NCI-H82 treated with DMSO at 0.1 percent for 48 hours (cell line): Measurements from ENCODE around the gene SIGLEC9.

Source experiments
- DNase-seq: peaks from one replicate; lab custom pipeline; 2025; ENCODE audit not compliant: unreplicated experiment; lab: John Stamatoyannopoulos, UW

The SIGLEC9 gene

DNA sequence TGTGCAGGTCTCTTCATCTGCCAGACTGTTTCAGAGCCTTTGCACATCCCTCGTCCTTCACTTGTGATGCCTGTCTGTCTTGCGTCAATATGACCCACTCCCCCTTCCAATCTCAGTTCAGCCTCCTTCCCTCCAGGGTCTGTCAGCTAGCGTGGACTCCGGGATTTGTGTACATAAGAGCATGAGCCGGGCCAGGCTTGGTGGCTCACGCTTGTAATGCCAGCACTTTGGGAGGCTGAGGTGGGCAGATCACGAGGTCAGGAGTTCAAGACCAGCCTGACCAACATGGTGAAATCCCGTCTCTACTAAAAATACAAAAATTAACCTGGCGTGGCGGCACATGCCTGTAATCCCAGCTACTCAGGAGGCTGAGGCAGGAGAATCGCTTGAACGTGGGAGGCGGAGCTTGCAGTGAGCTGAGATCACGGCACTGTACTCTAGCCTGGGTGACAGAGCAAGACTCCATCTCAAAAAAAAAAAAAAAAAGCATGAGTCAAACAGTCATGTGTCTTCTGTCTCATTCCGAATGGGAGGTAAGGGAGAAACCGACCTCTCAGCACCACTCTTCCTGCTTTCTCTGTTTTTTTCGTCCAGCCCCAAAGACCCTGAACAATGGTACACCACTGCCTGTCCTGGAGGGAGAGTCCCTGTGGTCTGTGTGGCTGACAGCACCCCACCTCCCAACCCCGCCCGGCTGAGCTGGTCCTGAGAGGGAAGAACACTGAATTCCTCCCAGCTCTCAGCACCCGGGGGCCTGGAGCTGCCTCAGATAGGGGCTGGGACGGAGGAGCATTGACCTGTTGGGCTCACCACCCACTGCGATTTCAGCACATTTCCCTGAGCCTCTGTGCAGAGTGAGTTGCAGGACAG is 2.4 kb upstream of the SIGLEC9 start:
- no peak for DNase-seq

GRCh38 chr19:51123381-51123800 is 1.3 kb upstream of the SIGLEC9 start:
- DNase-seq: no peak

- DNase-seq: no peak
Observed at GRCh38 chr19:51123802-51124201, 904 bp upstream of the SIGLEC9 start.

DNA sequence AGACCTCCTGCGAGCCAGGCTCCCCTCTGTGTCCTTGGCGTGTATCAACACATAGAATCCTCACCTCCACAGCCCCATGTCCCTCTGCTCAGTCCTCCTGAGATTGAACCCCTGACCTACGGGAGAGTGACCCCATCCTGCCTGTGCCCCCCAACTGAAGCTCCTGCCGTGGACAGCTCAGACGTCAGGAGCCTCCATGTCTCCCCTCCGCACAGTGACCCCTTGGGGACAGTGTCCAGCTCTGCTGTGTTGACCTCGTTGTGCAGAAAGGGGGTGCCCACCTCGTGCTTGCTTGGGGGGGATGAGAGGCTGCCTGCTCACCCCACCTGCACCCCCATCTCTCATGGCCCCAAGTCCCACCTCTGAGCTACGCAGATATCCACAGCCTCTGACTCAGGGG is 490 bp upstream of the SIGLEC9 start:
- DNase-seq: no peak

GRCh38 chr19:51125421-51126075 is 842 bp downstream of the SIGLEC9 start:
- DNase-seq: no peak

- DNase-seq: no peak
Observed at GRCh38 chr19:51127032-51127431, 2.3 kb downstream of the SIGLEC9 start.

DNA sequence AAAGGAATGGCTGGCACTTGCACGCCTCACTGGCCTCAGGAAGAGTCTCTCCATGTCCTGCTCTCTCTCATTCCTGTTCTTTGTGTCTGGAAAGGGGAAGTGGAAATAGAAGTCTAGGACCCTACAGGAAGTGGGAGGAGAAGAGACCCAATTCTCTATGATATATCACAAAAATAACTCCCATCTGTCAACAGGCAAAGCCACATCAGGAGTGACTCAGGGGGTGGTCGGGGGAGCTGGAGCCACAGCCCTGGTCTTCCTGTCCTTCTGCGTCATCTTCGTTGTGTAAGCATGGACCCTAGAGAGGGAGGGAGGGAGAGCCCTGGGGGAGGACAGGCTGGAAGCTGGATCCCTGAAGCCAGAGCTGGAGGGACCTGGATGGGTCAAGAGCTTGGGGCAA is 3.0 kb downstream of the SIGLEC9 start:
- DNase-seq: no peak

DNA sequence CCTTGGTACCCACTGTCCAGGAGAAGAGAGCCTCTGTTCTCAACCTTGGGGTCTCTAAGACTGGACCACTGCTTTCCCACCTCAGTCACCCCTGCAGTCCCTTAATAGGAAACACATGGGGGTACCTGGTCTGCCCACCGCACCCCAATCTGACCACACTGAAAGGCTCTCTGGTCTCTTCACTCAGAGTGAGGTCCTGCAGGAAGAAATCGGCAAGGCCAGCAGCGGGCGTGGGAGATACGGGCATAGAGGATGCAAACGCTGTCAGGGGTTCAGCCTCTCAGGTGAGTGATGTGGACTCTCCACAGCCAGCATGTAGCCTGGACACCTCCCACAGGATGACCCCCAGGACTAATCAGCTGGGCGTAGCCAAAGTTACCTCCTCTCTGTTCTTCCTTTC is 3.5 kb downstream of the SIGLEC9 start:
- no peak for DNase-seq

DNA sequence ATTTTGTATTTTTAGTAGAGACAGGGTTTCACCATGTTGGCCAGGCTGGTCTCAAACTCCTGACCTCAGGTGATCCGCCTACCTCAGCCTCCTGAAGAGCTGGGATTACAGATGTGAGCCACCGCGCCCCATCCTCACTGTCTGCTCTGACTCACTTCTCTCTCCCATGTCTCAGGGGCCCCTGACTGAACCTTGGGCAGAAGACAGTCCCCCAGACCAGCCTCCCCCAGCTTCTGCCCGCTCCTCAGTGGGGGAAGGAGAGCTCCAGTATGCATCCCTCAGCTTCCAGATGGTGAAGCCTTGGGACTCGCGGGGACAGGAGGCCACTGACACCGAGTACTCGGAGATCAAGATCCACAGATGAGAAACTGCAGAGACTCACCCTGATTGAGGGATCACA is 5.0 kb downstream of the SIGLEC9 start:
- no peak for DNase-seq

DNA sequence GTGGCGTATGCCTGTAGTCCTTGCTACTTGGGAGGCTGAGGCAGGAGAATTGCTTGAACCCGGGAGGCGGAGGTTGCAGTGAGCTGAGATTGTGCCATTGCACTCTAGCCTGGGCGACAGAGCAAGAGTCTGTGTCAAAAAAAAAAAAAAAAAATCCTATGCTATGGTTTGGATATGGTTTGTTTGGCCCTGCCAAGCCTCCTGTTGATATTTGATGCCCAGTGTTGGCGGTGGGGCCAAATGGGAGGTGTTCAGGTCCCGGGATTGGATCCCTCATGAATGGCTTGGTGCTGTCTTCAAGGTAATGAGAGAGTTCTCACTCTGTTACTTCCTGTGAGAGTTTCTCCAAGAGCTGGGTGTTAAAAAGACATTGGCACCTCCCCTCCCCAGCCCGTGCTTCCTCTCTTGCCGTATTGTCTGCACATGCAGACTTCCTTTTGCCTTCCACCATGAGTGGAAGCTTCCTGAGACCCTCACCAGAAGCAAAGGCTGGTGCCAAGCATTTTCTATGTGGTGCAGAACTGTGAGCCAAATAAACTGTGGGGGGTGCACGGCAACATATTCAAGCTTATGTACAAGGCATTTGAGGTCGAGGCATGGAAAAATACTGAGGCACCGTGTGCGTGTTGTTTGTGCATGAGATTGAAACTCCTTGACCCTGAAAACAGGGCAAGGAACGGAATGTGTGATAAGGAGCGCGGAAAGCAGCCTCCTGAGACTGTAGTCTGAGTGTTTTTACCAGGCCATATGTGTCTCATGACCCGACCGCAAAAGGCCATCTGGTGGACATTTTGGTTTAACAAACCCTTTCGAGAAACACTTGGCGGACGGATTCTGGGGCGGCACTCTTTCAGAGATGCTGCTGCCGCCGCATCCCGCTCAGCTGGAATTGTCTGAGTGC is 7.3 kb downstream of the SIGLEC9 start:
- DNase-seq: peak; percentile 18

- no peak for DNase-seq
Observed at GRCh38 chr19:51135004-51135403, 10.3 kb downstream of the SIGLEC9 start.

GRCh38 chr19:51135986-51136762 is 11.5 kb downstream of the SIGLEC9 start:
- no peak for DNase-seq

DNA sequence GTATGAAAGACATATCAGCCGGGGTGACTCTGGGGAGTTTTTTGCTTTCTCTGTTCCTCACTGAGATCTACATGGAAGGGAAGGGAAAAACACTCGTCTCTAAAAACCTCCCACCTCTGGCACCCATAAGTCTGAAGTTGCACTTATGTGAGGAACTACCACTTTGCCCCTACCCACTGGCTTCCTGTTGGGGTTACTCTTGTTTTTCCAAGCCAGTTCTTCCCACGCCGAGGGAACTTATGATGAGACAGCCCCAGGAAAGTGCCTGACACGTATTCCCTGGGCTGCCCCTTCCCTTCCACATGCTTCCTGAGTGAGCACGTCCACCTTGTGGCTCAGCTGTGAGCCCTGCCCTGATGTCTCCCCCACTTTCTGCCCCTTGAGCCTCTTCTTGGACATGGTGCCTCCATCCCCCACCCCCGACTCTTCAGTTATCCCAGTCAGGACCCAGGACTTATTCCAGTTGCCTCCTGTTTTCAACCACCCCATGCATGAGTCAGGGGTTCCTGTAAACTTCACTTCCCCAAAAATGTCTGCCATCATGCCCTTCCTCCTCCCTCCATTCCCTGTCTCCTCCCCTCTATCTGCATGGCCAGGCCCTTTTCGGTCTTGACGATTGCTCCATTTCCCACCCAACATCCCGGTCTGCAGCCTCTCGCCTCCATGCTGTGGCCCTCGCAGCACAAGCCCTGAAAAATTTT is 12.3 kb downstream of the SIGLEC9 start:
- no peak for DNase-seq

DNA sequence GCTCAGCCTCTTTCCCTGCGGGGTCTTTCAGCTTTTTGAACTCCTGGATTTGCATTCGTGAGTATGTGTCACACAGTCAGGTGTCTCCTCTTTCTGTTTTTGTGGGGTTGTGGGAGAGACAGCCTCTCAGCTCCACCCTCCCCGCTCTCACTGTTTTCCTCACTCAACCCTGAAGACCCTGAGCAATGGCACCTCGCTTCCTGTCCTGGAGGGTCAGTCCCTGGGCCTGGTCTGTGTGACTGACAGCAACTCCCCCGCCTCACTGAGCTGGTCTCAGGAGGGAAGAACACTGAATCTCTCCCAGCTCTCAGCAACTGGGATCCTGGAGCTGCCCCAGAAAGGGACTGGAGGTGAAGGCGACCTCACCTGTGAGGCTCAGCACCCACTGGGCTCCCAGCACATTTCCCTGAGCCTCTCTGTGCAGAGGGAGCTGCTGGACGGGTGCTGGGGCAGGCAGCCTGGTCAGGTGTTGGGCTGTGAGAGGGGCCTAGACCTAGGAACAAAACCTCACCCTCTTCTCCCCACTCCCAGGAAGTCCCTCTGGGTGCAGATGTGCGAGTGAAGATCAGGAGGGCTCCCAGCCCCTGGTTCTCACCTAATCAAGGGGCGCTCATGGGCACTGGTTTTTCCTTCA is 13.2 kb downstream of the SIGLEC9 start:
- DNase-seq: no peak

GRCh38 chr19:51138549-51138979 is 13.9 kb downstream of the SIGLEC9 start:
- no peak for DNase-seq

GRCh38 chr19:51139299-51140014 is 14.8 kb downstream of the SIGLEC9 start:
- no peak for DNase-seq

DNA sequence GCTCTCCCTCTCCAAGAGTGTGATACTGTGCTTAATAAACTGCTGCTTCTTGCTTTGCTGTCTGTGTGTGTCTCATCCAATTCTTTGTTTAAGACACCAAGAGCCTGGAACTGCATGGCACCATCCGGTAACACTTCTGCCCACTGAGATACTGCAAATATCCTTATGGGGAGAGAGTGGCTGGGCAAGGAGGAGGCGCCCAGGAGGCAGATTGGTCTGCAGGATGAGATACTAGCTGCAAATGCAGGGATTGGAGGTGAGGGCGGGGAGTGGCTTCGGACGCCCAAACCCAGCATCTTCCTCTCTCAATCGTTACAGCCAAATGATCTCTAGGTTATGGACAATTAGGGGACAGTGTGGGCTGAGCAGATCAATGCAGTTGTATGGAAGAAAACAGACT is 15.7 kb downstream of the SIGLEC9 start:
- no peak for DNase-seq

- DNase-seq: no peak
Observed at GRCh38 chr19:51141181-51141580, 16.5 kb downstream of the SIGLEC9 start.

- DNase-seq: no peak
Observed at GRCh38 chr19:51142119-51142518, 17.4 kb downstream of the SIGLEC9 start, which contains the start of gene SIGLEC7. Gene SIGLEC7, plus strand, starts transcription at chr19:51142301. Its CDS starts 69 bp downstream, at chr19:51142370.
